GM12878 (cell line): ENCODE data around the gene AQP9.

Experiments used
- IRF4 ChIP-seq: IDR thresholded peaks from 2 replicates; pipeline ENCODE4 v1.6.1; 2011; ENCODE audit warnings: low read depth, low read length
- POLR2A ChIP-seq: IDR thresholded peaks from 2 replicates; pipeline ENCODE4 v1.6.1; 2011; ENCODE audit warnings: low read depth, mild to moderate bottlenecking, low read length
- TCF12 ChIP-seq: IDR thresholded peaks from 2 replicates; pipeline ENCODE4 v1.6.1; 2011; ENCODE audit warnings: low read depth, mild to moderate bottlenecking, low read length

- TF ChIP-seq IRF4 (no peak), TCF12 (no peak), POLR2A (no peak)
Measured at GRCh38 chr15:58189148-58189811, 51.1 kb downstream of the AQP9 start.
